SK-N-SH (cell line): Measurements from ENCODE around the gene S100A6. TPM values are rescaled to one million over a fixed set of nuclear protein-coding genes. Genes with fewer than 3 reads are reported as not detected.

Experiments
- CTCF ChIA-PET: fragments of 300-600, 350-600 bp; formaldehyde crosslinking; extraction: SDS; loops from one replicate; lab custom pipeline; 2021; lab: Yijun Ruan, JAX
- POLR2A ChIA-PET: fragments of 350-600 bp; sonication (Branson Sonifier 250); formaldehyde crosslinking; extraction: SDS; loops from one replicate; lab custom pipeline; 2020; ENCODE audit warnings: antibody characterized with exemption, inconsistent platforms; lab: Yijun Ruan, JAX
- DNase-seq: peaks from one replicate; pipeline ENCODE4 v3.0.0; 2012
- H2AFZ ChIP-seq: fragments of 200-600 bp; sonication (generic); 2 replicates; pipeline ENCODE4 v1.8.1; 2016; ENCODE audit warnings: antibody characterized with exemption, mild to moderate bottlenecking, low read depth
- H3F3A ChIP-seq: fragments of 200-600 bp; sonication (generic); replicated peaks from 2 replicates; pipeline ENCODE3; 2016; ENCODE audit warnings: antibody characterized with exemption, mild to moderate bottlenecking; ENCODE audit not compliant: insufficient read depth
- H3K27ac ChIP-seq, 2 experiments: fragments of 200-500 bp in 1 of 2; fragments of 200-600 bp in 1 of 2; sonication (Bioruptor generic) in 1 of 2; sonication (generic), shearing (Covaris generic) in 1 of 2; 2 replicates each; pipeline versions ENCODE4 v1.5.1 to v1.6.1; 2014 to 2016; ENCODE audit warnings: low read depth in 2 of 2, inconsistent platforms in 1 of 2, low read length in 1 of 2, mild to moderate bottlenecking in 1 of 2, mixed read lengths in 1 of 2
- H3K27me3 ChIP-seq: fragments of 200-600 bp; sonication (generic), shearing (Covaris generic); 2 replicates; pipeline ENCODE4 v1.6.1; 2016; ENCODE audit warnings: mixed run types; ENCODE audit not compliant: insufficient read depth
- H3K36me3 ChIP-seq, 2 experiments: fragments of 200-500 bp in 1 of 2; fragments of 200-600 bp in 1 of 2; sonication (Bioruptor generic) in 1 of 2; sonication (generic) in 1 of 2; replicated peaks in 1 of 2; 2 replicates each; pipeline versions ENCODE3 to v1.5.1; 2014 to 2016; ENCODE audit warnings: low read length in 1 of 2, mild to moderate bottlenecking in 1 of 2; ENCODE audit not compliant: insufficient read depth in 2 of 2, control insufficient read depth in 1 of 2
- H3K4me1 ChIP-seq, 2 experiments: fragments of 200-500 bp in 1 of 2; fragments of 200-600 bp in 1 of 2; sonication (Bioruptor generic) in 1 of 2; sonication (generic), shearing (Covaris generic) in 1 of 2; 2 replicates each; pipeline versions ENCODE4 v1.5.1 to v1.6.1; 2014 to 2016; ENCODE audit warnings: low read depth in 1 of 2, low read length in 1 of 2, mixed run types in 1 of 2; ENCODE audit not compliant: insufficient read depth in 2 of 2, control insufficient read depth in 1 of 2
- H3K4me2 ChIP-seq: fragments of 200-600 bp; sonication (generic), shearing (Covaris generic); 2 replicates; pipeline ENCODE4 v1.6.1; 2017; ENCODE audit warnings: mixed run types
- H3K4me3 ChIP-seq, 2 experiments: fragments of 200-500 bp in 1 of 2; fragments of 200-600 bp in 1 of 2; sonication (Bioruptor generic) in 1 of 2; sonication (generic), shearing (Covaris generic) in 1 of 2; 2 replicates each; pipeline versions ENCODE4 v1.5.1 to v1.8.1; 2014 to 2016; ENCODE audit warnings: low read depth in 2 of 2, inconsistent platforms in 1 of 2, low read length in 1 of 2, mild to moderate bottlenecking in 1 of 2, mixed read lengths in 1 of 2, moderate library complexity in 1 of 2
- H3K79me2 ChIP-seq: fragments of 200-600 bp; sonication (generic); 2 replicates; pipeline ENCODE4 v1.8.1; 2017; ENCODE audit warnings: mild to moderate bottlenecking; ENCODE audit not compliant: insufficient read depth
- H3K9ac ChIP-seq: fragments of 200-600 bp; sonication (generic); 2 replicates; pipeline ENCODE4 v1.6.1; 2017; ENCODE audit warnings: mixed run types
- H3K9me2 ChIP-seq: fragments of 200-600 bp; sonication (generic); 2 replicates; pipeline ENCODE4 v1.6.1; 2017; ENCODE audit warnings: mixed run types
- H3K9me3 ChIP-seq: fragments of 200-600 bp; sonication (generic); 2 replicates; pipeline ENCODE4 v1.6.1; 2017; ENCODE audit warnings: mixed run types, mild to moderate bottlenecking, moderate library complexity
- H4K20me1 ChIP-seq: fragments of 200-600 bp; sonication (generic); 2 replicates; pipeline ENCODE4 v1.6.1; 2017; ENCODE audit warnings: mild to moderate bottlenecking, mixed run types; ENCODE audit not compliant: insufficient read depth
- ELF1 ChIP-seq: IDR thresholded peaks from 2 replicates; pipeline ENCODE4 v1.4.0; 2012
- EZH2phosphoT487 ChIP-seq: fragments of 200-600 bp; sonication (generic); IDR thresholded peaks from 2 replicates; pipeline ENCODE4 v1.6.1; 2017; ENCODE audit warnings: low read depth, mixed run types, mild to moderate bottlenecking, antibody characterized with exemption, moderate library complexity, borderline replicate concordance
- FOSL2 ChIP-seq: IDR thresholded peaks from 2 replicates; pipeline ENCODE4 v1.4.0; 2012; ENCODE audit warnings: low read depth, mild to moderate bottlenecking, moderate library complexity, borderline replicate concordance
- FOXJ3 ChIP-seq: sonication (generic); formaldehyde crosslinking; IDR thresholded peaks from 2 replicates; pipeline ENCODE4 v1.5.1; 2020; ENCODE audit warnings: mild to moderate bottlenecking, missing genetic modification reagents
- GATA2 ChIP-seq: sonication (generic); formaldehyde crosslinking; IDR thresholded peaks from 2 replicates; pipeline ENCODE4 v1.5.0; 2020; ENCODE audit warnings: mild to moderate bottlenecking, missing genetic modification reagents
- MEF2A ChIP-seq: IDR thresholded peaks from 2 replicates; pipeline ENCODE4 v1.4.0; 2012; ENCODE audit warnings: low read depth, borderline replicate concordance
- MXI1 ChIP-seq: IDR thresholded peaks from 2 replicates; pipeline ENCODE4 v1.6.1; 2012; ENCODE audit warnings: mild to moderate bottlenecking, low read depth, low read length, improper control_type of control experiment
- NRF1 ChIP-seq: IDR thresholded peaks from 2 replicates; pipeline ENCODE4 v1.6.1; 2012; ENCODE audit warnings: low read depth, mild to moderate bottlenecking, low read length
- POLR2AphosphoS5 ChIP-seq: IDR thresholded peaks from 2 replicates; pipeline ENCODE4 v1.6.1; 2012; ENCODE audit warnings: low read depth, low read length
- RAD21 ChIP-seq: IDR thresholded peaks from 2 replicates; pipeline ENCODE4 v1.6.1; 2012; ENCODE audit warnings: mild to moderate bottlenecking, low read length
- RCOR1 ChIP-seq: fragments of 150-350 bp; IDR thresholded peaks from 2 replicates; pipeline ENCODE4 v1.6.1; 2017; ENCODE audit warnings: antibody characterized with exemption, low read length
- RFX5 ChIP-seq: IDR thresholded peaks from 2 replicates; pipeline ENCODE4 v1.6.1; 2012; ENCODE audit warnings: mild to moderate bottlenecking, improper control_type of control experiment, low read length
- RXRA ChIP-seq: IDR thresholded peaks from 2 replicates; pipeline ENCODE4 v1.4.0; 2012; ENCODE audit warnings: low read depth, mild to moderate bottlenecking, borderline replicate concordance
- SIN3A ChIP-seq: IDR thresholded peaks from 2 replicates; pipeline ENCODE4 v1.6.1; 2012; ENCODE audit warnings: low read depth, mild to moderate bottlenecking, low read length, moderate library complexity, borderline replicate concordance
- SMC3 ChIP-seq: IDR thresholded peaks from 2 replicates; pipeline ENCODE4 v1.6.1; 2012; ENCODE audit warnings: low read depth, low read length, improper control_type of control experiment
- TCF12 ChIP-seq: IDR thresholded peaks from 2 replicates; pipeline ENCODE4 v1.4.0; 2012
- USF1 ChIP-seq: IDR thresholded peaks from 2 replicates; pipeline ENCODE4 v1.4.0; 2012; ENCODE audit warnings: low read depth, borderline replicate concordance
- USF2 ChIP-seq: fragments of 150-350 bp; IDR thresholded peaks from 2 replicates; pipeline ENCODE4 v1.6.1; 2017; ENCODE audit warnings: antibody characterized with exemption, low read length, low read depth, borderline replicate concordance
- YY1 ChIP-seq: IDR thresholded peaks from 2 replicates; pipeline ENCODE4 v1.4.0; 2012; ENCODE audit warnings: low read depth, mild to moderate bottlenecking
- WGBS: methylation state at CpG from one replicate; pipeline ENCODE4 v1.1.6; 2017; ENCODE audit warnings: low lambda C conversion rate; 5-methylcytosine and 5-hydroxymethylcytosine counted together
- polyA plus RNA-seq, 3 experiments: library from polyadenylated mRNA; depleted of rRNA; stranded (reverse); fragments of >200 nt; gene quantifications; 2 replicates each; pipeline ENCODE4 v1.2.3, GENCODE V29; 2012

Gene S100A6
- polyA plus RNA-seq, 1 of the 3 experiments (the other 2 are of a cell fraction): 895 TPM

DNA sequence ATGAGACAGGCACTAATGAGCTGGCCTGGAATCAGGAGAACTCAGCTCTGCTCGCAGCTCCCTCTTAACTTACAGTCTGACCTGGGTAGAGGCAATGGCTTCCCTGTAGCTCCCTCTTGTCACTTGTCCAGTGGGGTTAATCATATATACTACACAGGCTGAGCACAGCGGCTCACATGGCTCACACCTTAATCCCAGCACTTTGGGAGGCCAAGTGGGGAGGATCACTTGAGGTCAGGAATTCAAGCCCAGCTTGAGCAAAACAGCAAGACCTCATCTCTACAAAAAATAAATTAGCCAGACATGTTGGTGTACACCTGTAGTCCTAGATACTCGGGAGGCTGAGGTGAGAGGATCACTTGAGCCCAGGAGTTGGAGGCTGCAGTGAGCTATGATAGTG lies 4.2 kb downstream of the S100A6 start:
- no peak for DNase-seq
- Histone ChIP-seq H3K36me3 (peaks cover 4 to 17% of the 10 kb centered on the region in 2 experiments), H2AFZ (no peak overlapping the region), H3K4me1 (peaks cover 24 to 34% of the 10 kb centered on the region in 2 experiments), H3K4me3 (no peak overlapping the region), H3K27ac (peak overlapping the region in 1 of 2 experiments; percentile 87; a peak in 2 of 4 replicates), H3K9ac (no peak overlapping the region), H4K20me1 (peaks cover 4% of the 10 kb centered on the region; the same call in 1 of the 2 replicates), H3K27me3 (no peaks in the 10 kb centered on the region), H3F3A (peaks cover 46% of the 10 kb centered on the region), H3K9me3 (no peaks in the 10 kb centered on the region), H3K9me2 (no peaks in the 10 kb centered on the region), H3K4me2 (no peak overlapping the region; the same call in 1 of the 2 replicates), H3K79me2 (peaks cover 30% of the 10 kb centered on the region)
- no peak for TF ChIP-seq TCF12
- no peak for TF ChIP-seq USF2
- TF ChIP-seq SIN3A: no peak
- TF ChIP-seq NRF1: no peak
- no peak for TF ChIP-seq RCOR1
- no peak for TF ChIP-seq POLR2AphosphoS5
- WGBS: 96% methylated on average over 3 of the region's 3 CpGs
- POLR2A ChIA-PET: no interaction called here
- CTCF ChIA-PET: interaction anchor here (1.1 to 8.4 kb wide), 6 partner anchors 11 to 241 kb away, joined by 4 to 45 read pairs (median 6); no protein-coding TSS in a partner anchor

DNA sequence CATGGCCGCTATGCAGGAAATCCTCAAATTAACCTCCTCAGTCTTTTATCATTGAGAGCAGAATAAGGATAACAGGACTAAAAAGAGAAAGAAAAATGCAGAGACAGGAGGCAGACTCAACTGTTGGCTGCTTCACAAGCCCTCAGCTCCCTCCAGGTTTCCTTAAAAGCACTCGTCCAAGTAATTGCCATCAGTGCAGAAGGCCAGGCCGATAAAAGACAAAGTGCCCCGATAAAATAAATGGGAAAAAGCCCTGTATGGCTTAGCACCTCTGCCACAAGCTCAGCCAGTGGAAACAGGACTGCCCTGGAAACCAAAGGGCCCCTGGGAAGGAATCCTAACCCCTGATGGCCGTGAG lies 8.1 kb downstream of the S100A6 start:
- peaks cover 26% of the 10 kb centered on the region for H3F3A ChIP-seq
- H3K27ac ChIP-seq: no peak overlapping the region
- H3K4me3 ChIP-seq: no peak overlapping the region
- no peaks in the 10 kb centered on the region for H4K20me1 ChIP-seq
- ChIA-PET POLR2A (no interaction called here), CTCF (interaction anchor here (2.2 to 4.7 kb wide), 2 partner anchors 41 to 44 kb away, joined by 8 to 24 read pairs; no protein-coding TSS in a partner anchor)
- H3K9me2 ChIP-seq: no peaks in the 10 kb centered on the region
- H2AFZ ChIP-seq: no peak overlapping the region
- H3K9me3 ChIP-seq: no peaks in the 10 kb centered on the region
- no peaks in the 10 kb centered on the region for H3K27me3 ChIP-seq
- H3K36me3 ChIP-seq: peaks cover 0 to 6% of the 10 kb centered on the region in 2 experiments
- H3K9ac ChIP-seq: no peak overlapping the region
- WGBS: 86% methylated on average over 5 of the region's 5 CpGs
- no peak for TF ChIP-seq USF2
- TF ChIP-seq SMC3: no peak
- no peak for TF ChIP-seq POLR2AphosphoS5
- no peak for TF ChIP-seq RFX5
- TF ChIP-seq RXRA: no peak
- TF ChIP-seq FOXJ3 (CRISPR knock-in tag): no peak
- no peak for TF ChIP-seq MEF2A
- no peak for TF ChIP-seq RAD21
- no peak for TF ChIP-seq EZH2phosphoT487
- no peak for TF ChIP-seq YY1
- no peak for TF ChIP-seq ELF1
- TF ChIP-seq GATA2 (CRISPR knock-in tag): no peak
- no peak for TF ChIP-seq MXI1
- TF ChIP-seq USF1: no peak
- no peak for TF ChIP-seq FOSL2
- H3K79me2 ChIP-seq: no peaks in the 10 kb centered on the region
- no peak overlapping the region for H3K4me2 ChIP-seq
- H3K4me1 ChIP-seq: peaks cover 19 to 20% of the 10 kb centered on the region in 2 experiments
- no peak for DNase-seq
